ENCODE measurements around the gene TCF4.

The TCF4 gene

GRCh38 chr18:55323051-55323994, 264.7 kb downstream of the TCF4 start:
- Histone ChIP-seq H3K36me3 (ENCODE audit: control insufficient read depth, low read length) (peaks cover 11% of the 10 kb centered on the region), H3K4me1 (ENCODE audit: control insufficient read depth, low read length) (peaks cover 85% of the 10 kb centered on the region), H3K27me3 (ENCODE audit: control insufficient read depth, low read length) (no peaks in the 10 kb centered on the region), H4K20me1 (ENCODE audit: control insufficient read depth, insufficient read depth, low read depth, low read length) (peaks cover 4% of the 10 kb centered on the region), H3K4me2 (ENCODE audit: low read length) (peak overlapping the region; percentile 71), H3K27ac (ENCODE audit: low read depth, low read length) (peak overlapping the region; percentile 79), H3K4me3 (ENCODE audit: low read length) (peak overlapping the region; percentile 89), H3K9me3 (ENCODE audit: control insufficient read depth, insufficient read depth, low read length) (no peaks in the 10 kb centered on the region), H3F3A (ENCODE audit: control insufficient read depth, insufficient read depth) (peaks cover 40% of the 10 kb centered on the region), H3K79me2 (ENCODE audit: control insufficient read depth, low read length) (peaks cover 96% of the 10 kb centered on the region), H3K9me2 (replicated peaks; ENCODE audit: control insufficient read depth, low read length) (no peaks in the 10 kb centered on the region)
- TF ChIP-seq CTCF (IDR thresholded peaks at IDR 0.05; ENCODE audit: low read depth, low read length, poor library complexity, severe bottlenecking) (no peak), EZH2phosphoT487 (IDR thresholded peaks at IDR 0.05; ENCODE audit: borderline replicate concordance, low read length) (no peak)

DNA sequence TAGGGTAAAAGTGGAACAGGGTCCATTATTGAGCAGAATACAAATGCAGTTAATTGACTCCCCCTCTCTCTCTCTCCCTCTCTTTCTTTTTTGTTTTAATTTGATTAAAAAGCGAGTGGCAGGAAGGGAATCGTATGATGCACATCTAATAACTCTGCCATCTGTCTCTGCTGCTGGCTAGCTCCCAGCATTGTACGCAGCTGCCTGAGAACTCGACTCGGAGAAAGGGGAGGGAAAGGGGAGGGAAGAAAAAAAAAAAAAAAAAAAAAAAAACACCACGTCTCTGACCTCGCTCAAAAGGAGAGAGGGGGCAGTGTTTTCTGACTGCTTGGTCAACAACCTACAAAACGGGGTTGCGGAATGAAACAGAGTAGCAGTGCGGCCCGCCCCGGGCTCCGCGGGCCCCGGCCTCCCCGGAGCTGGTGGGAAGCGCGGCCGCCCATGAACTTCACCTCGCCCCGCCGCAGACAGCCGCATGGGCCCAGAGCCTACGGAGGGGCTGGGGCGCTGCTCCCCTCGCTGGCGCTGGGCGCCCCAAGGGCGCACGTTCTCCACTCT, 265.7 kb downstream of the TCF4 start:
- TF ChIP-seq EZH2phosphoT487 (IDR thresholded peaks at IDR 0.05; ENCODE audit: borderline replicate concordance, low read length) (no peak), CTCF (IDR thresholded peaks at IDR 0.05; ENCODE audit: low read depth, low read length, poor library complexity, severe bottlenecking) (peak; percentile 22)
- Histone ChIP-seq H3K27me3 (ENCODE audit: control insufficient read depth, low read length) (no peaks in the 10 kb centered on the region), H3K36me3 (ENCODE audit: control insufficient read depth, low read length) (peaks cover 18% of the 10 kb centered on the region), H3K9me3 (ENCODE audit: control insufficient read depth, insufficient read depth, low read length) (no peaks in the 10 kb centered on the region), H3K79me2 (ENCODE audit: control insufficient read depth, low read length) (peaks cover 96% of the 10 kb centered on the region), H3F3A (ENCODE audit: control insufficient read depth, insufficient read depth) (peaks cover 38% of the 10 kb centered on the region), H3K4me3 (ENCODE audit: low read length) (peak overlapping the region; percentile 89), H3K27ac (ENCODE audit: low read depth, low read length) (peak overlapping the region; percentile 79), H3K4me1 (ENCODE audit: control insufficient read depth, low read length) (peaks cover 85% of the 10 kb centered on the region), H4K20me1 (ENCODE audit: control insufficient read depth, insufficient read depth, low read depth, low read length) (peaks cover 13% of the 10 kb centered on the region), H3K9me2 (replicated peaks; ENCODE audit: control insufficient read depth, low read length) (no peaks in the 10 kb centered on the region), H3K4me2 (ENCODE audit: low read length) (peak overlapping the region; percentile 71)

DNA sequence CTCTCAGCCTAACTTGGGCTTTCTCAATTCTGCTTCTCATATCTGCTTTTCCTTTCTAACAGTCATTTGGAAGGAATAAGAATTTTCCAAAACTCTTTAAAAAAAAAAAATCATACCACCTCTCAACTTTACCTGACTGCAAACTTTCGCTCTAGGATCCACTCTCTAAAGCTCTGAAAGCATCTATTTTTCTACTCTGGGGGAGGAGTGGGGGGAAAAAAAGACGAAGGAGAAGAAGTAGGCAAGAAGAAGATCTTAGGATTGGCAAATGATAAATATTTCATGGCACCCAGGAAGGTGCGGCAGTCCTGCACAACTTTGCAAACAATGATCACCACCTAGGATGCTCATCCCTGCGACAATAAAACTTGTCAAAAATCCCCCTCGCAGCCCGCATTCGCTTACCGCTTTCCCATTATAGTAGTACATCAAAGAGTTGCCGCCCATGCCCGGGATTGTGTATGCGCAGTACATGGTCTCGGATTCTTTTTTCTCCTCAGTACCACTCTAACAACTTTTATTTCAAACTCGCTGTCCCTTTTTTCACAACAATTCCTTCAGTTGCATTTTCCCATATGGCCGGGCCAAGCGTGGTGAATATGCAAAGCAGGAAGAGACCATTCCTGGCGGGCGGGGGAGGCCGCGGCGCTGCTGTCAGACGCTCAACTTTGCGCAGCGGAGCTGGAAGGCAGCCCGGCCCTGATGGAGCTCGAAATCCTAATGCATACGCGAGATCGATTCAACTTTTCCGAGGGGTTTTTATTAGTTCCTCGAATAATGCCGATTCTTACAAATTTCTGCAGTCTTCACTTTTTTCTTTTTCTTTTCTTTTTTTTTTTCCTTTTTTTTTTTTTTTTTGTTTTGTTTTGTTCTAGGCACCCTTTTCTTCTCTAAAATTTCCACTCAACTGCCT, 266.5 kb downstream of the TCF4 start:
- H3K79me2 ChIP-seq (ENCODE audit: control insufficient read depth, low read length), result peaks cover 97% of the 10 kb centered on the region
- peaks cover 35% of the 10 kb centered on the region for H3F3A ChIP-seq (ENCODE audit: control insufficient read depth, insufficient read depth)
- peaks cover 85% of the 10 kb centered on the region for H3K4me1 ChIP-seq (ENCODE audit: control insufficient read depth, low read length)
- peak overlapping the region; percentile 71 for H3K4me2 ChIP-seq (ENCODE audit: low read length)
- H3K9me3 ChIP-seq (ENCODE audit: control insufficient read depth, insufficient read depth, low read length), result no peaks in the 10 kb centered on the region
- TF ChIP-seq EZH2phosphoT487 (IDR thresholded peaks at IDR 0.05; ENCODE audit: borderline replicate concordance, low read length), result no peak
- no peak for TF ChIP-seq CTCF (IDR thresholded peaks at IDR 0.05; ENCODE audit: low read depth, low read length, poor library complexity, severe bottlenecking)
- peaks cover 16% of the 10 kb centered on the region for H4K20me1 ChIP-seq (ENCODE audit: control insufficient read depth, insufficient read depth, low read depth, low read length)
- peak overlapping the region; percentile 79 for H3K27ac ChIP-seq (ENCODE audit: low read depth, low read length)
- H3K36me3 ChIP-seq (ENCODE audit: control insufficient read depth, low read length), result peaks cover 18% of the 10 kb centered on the region
- no peaks in the 10 kb centered on the region for H3K27me3 ChIP-seq (ENCODE audit: control insufficient read depth, low read length)
- H3K4me3 ChIP-seq (ENCODE audit: low read length), result peak overlapping the region; percentile 89
- H3K9me2 ChIP-seq (replicated peaks; ENCODE audit: control insufficient read depth, low read length), result no peaks in the 10 kb centered on the region

Measured in DOHH2 (cell line).